ENCODE measurements around the gene LETM1. TPM values are rescaled to one million over a fixed set of nuclear protein-coding genes. Genes with fewer than 3 reads are reported as not detected.
A peak's percentile ranks its signal among the peaks of the same experiment; 100 is the strongest.

Gene LETM1
- total and polyA plus RNA-seq, 2 of the 13 experiments (the other 11 are each of a cell fraction or from before 2014, with no cell fraction given) = 9.7 to 41.6 TPM

DNA sequence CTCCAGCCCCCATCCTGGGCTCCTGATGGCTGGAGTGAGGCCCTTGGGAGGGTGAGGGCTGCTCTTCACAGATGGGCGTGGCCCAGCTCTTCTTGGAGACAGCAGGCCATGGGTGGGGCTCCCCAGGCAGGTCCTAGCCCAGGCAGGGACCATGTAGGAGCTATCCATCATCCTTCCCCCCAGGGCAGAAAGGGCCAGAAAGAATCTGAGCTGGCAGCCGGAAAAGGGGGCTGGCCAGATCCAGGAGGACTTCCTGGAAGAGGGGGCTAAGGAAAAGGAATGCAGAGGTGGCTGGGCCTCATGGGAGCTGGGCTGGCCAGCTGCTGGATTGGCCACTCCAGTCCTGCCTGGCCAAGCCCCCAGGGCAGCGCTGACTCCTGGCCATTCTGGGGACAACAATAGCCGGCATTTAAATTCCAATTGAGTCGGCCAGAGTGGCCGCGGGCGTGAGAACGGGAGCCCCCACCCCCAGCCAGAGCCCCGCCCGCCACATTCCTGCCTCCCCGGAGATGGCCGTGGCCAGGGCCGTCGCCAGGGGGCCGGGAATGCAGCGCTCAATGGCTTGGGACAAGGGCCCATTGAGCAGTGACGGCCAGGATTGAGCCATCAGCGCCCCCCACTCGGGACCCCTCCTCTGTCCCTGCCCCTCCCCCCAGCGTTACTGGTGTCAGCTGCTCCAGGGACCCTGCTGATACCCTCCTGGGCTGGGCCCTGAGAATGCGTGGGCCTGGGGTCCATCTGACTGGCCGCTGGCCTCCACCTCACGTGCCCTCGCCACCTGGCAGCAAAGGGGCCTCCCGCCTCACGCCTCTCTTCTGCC, 77.9 kb downstream of the LETM1 start:
- peak overlapping the region; percentile 87 for H3K4me2 ChIP-seq (ENCODE audit: low read depth, low read length)
- ChIA-PET POLR2A (interaction anchor here (0.9 to 34.3 kb wide), 8 partner anchors 8 to 85 kb away, joined by 4 to 1258 read pairs (median 6); partner anchors contain the start of gene FGFR3), CTCF (ENCODE audit: low intra/inter-chr PET ratio, low total read pairs) (interaction anchor here (2.9 kb wide), 1 partner anchor 32 kb away, joined by 15 read pairs; no protein-coding TSS in a partner anchor)
- in situ Hi-C loops (cut with HindIII; ENCODE audit: extremely low pct_ligation_motif_present, low pct_unique_long_range_greater_than_20kb) = no loop called here
- intact Hi-C loops (cut with micrococcal nuclease; ENCODE audit: unreplicated experiment) = loop anchor here (2.0 to 5.0 kb wide), 3 partner anchors 17 to 34 kb away; no protein-coding TSS in a partner anchor
- FAIRE-seq (peak; percentile 39), ATAC-seq (peak; percentile 39), DNase-seq (ENCODE audit: low spot score) (peak; percentile 81)
- WGBS (ENCODE audit: low lambda C conversion rate) = 58% methylated on average over 5 of the region's 27 CpGs
- no peaks in the 10 kb centered on the region for H3K36me3 ChIP-seq (replicated peaks in 1 of 2; ENCODE audit: control insufficient read depth in 1 of 2, insufficient read depth in 2 of 2, low read length in 2 of 2)
- peak overlapping the region; percentile 36 to 67 (median 44); a peak in 5 of 6 replicates for H3K4me3 ChIP-seq (replicated peaks in 1 of 3; ENCODE audit: insufficient read depth in 1 of 3, low read depth in 2 of 3, low read length in 3 of 3)
- H3K4me1 ChIP-seq (ENCODE audit: insufficient read depth, low read length) = peaks cover 97% of the 10 kb centered on the region
- no peaks in the 10 kb centered on the region for H3K9me3 ChIP-seq (ENCODE audit: low read length)
- H3K9ac ChIP-seq (ENCODE audit: insufficient read depth, low read depth, low read length) = peak overlapping the region; percentile 73
- BruUV-seq (replicated peaks) = no TSS peak
- no peaks in the 10 kb centered on the region for H3K27me3 ChIP-seq (ENCODE audit: control insufficient read depth in 1 of 2, insufficient read depth in 2 of 2, low read length in 2 of 2)
- no peaks in the 10 kb centered on the region for H4K20me1 ChIP-seq (ENCODE audit: insufficient read depth, low read length)
- H3K79me2 ChIP-seq (ENCODE audit: insufficient read depth, low read length) = peaks cover 7% of the 10 kb centered on the region
- H3K27ac ChIP-seq (ENCODE audit: extremely low read length, insufficient read depth, low read length) = peak overlapping the region; percentile 86
- H2AFZ ChIP-seq (ENCODE audit: low read length) = no peak overlapping the region
- TF ChIP-seq CHD2 (IDR thresholded peaks at IDR 0.05; ENCODE audit: low read depth, low read length) = no peak
- TF ChIP-seq RARG (CRISPR knock-in tag; IDR thresholded peaks at IDR 0.05; ENCODE audit: low read depth) = no peak
- TF ChIP-seq ZNF615 (CRISPR knock-in tag; IDR thresholded peaks at IDR 0.05; ENCODE audit: borderline replicate concordance) = no peak
- no peak for TF ChIP-seq TMF1 (CRISPR knock-in tag; IDR thresholded peaks at IDR 0.05; ENCODE audit: low read depth)
- TF ChIP-seq, protein P1, sequence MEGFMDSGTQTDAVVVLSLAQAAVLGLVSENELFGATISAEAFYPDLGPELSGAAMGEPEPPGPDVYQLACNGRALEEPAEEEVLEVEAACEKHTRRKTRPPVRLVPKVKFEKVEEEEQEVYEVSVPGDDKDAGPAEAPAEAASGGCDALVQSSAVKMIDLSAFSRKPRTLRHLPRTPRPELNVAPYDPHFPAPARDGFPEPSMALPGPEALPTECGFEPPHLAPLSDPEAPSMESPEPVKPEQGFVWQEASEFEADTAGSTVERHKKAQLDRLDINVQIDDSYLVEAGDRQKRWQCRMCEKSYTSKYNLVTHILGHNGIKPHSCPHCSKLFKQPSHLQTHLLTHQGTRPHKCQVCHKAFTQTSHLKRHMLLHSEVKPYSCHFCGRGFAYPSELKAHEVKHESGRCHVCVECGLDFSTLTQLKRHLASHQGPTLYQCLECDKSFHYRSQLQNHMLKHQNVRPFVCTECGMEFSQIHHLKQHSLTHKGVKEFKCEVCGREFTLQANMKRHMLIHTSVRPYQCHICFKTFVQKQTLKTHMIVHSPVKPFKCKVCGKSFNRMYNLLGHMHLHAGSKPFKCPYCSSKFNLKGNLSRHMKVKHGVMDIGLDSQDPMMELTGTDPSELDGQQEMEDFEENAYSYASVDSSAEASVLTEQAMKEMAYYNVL (CRISPR knock-in tag; IDR thresholded peaks at IDR 0.05; ENCODE audit: borderline replicate concordance) = no peak
- no peak for TF ChIP-seq ZNF570 (CRISPR knock-in tag; IDR thresholded peaks at IDR 0.05; ENCODE audit: borderline replicate concordance)
- no peak for TF ChIP-seq ZNF33B (CRISPR knock-in tag; IDR thresholded peaks at IDR 0.05)
- TF ChIP-seq ZNF460 (CRISPR knock-in tag; IDR thresholded peaks at IDR 0.05; ENCODE audit: borderline replicate concordance) = no peak
- TF ChIP-seq POLR2AphosphoS5 (IDR thresholded peaks at IDR 0.05; ENCODE audit: low read depth, low read length) = no peak
- TF ChIP-seq, protein P2, sequence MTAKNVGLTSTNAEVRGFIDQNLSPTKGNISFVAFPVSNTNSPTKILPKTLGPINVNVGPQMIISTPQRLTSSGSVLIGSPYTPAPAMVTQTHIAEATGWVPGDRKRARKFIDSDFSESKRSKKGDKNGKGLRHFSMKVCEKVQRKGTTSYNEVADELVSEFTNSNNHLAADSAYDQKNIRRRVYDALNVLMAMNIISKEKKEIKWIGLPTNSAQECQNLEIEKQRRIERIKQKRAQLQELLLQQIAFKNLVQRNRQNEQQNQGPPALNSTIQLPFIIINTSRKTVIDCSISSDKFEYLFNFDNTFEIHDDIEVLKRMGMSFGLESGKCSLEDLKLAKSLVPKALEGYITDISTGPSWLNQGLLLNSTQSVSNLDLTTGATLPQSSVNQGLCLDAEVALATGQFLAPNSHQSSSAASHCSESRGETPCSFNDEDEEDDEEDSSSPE (CRISPR knock-in tag; IDR thresholded peaks at IDR 0.05) = peak; percentile 43; the same call in 1 of the 2 replicates
- TF ChIP-seq, protein P3, sequence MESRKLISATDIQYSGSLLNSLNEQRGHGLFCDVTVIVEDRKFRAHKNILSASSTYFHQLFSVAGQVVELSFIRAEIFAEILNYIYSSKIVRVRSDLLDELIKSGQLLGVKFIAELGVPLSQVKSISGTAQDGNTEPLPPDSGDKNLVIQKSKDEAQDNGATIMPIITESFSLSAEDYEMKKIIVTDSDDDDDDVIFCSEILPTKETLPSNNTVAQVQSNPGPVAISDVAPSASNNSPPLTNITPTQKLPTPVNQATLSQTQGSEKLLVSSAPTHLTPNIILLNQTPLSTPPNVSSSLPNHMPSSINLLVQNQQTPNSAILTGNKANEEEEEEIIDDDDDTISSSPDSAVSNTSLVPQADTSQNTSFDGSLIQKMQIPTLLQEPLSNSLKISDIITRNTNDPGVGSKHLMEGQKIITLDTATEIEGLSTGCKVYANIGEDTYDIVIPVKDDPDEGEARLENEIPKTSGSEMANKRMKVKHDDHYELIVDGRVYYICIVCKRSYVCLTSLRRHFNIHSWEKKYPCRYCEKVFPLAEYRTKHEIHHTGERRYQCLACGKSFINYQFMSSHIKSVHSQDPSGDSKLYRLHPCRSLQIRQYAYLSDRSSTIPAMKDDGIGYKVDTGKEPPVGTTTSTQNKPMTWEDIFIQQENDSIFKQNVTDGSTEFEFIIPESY (CRISPR knock-in tag; IDR thresholded peaks at IDR 0.05) = peak; percentile 59; the same call in 1 of the 2 replicates
- no peak for TF ChIP-seq NR3C1 (CRISPR knock-in tag; IDR thresholded peaks at IDR 0.05)
- TF ChIP-seq, protein P4, sequence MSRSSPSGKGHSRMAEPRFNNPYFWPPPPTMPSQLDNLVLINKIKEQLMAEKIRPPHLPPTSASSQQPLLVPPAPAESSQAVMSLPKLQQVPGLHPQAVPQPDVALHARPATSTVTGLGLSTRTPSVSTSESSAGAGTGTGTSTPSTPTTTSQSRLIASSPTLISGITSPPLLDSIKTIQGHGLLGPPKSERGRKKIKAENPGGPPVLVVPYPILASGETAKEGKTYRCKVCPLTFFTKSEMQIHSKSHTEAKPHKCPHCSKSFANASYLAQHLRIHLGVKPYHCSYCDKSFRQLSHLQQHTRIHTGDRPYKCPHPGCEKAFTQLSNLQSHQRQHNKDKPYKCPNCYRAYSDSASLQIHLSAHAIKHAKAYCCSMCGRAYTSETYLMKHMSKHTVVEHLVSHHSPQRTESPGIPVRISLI (CRISPR knock-in tag; IDR thresholded peaks at IDR 0.05; ENCODE audit: borderline replicate concordance) = 0 out of 2 replicates have a peak, but pooled peaks have one; percentile 15
- no peak for TF ChIP-seq FOXA3 (CRISPR knock-in tag; IDR thresholded peaks at IDR 0.05)
- peak; percentile 49; the same call in 1 of the 2 replicates for TF ChIP-seq ELF1 (CRISPR knock-in tag; IDR thresholded peaks at IDR 0.05)
